Activated B cell treated with CpG ODN at 0.5 μM for 24 hours (primary cell): ENCODE data around the gene SARS2. TPM values are rescaled to one million over a fixed set of nuclear protein-coding genes. Genes with fewer than 3 reads are reported as not detected.
A peak's percentile ranks its signal among the peaks of the same experiment; 100 is the strongest.
"Not testable (repeated sequence)": the region's sequence is repeated elsewhere in the genome, so short reads cannot be mapped to it uniquely, and the experiment has no call there.

Experiments
- ATAC-seq: fragments of 200-7000 bp; cut with Tn5 transposase; one replicate; pipeline ENCODE4 v1.10.0; 2021; ENCODE audit warnings: low read depth, mild to moderate bottlenecking, moderate library complexity
- CTCF ChIA-PET: fragments of 350-600 bp; sonication (Branson Sonifier 250); formaldehyde crosslinking; loops from one replicate; lab custom pipeline; 2021; ENCODE audit warnings: antibody characterized with exemption; lab: Charles Lee
- POLR2A ChIA-PET: fragments of 350-600 bp; sonication (Branson Sonifier 250); formaldehyde crosslinking; loops from one replicate; lab custom pipeline; 2021; ENCODE audit warnings: antibody characterized with exemption; lab: Charles Lee
- DNase-seq: peaks from one replicate; pipeline ENCODE4 v3.0.0; 2022
- H3K27ac Mint-ChIP-seq: one replicate; pipeline ENCODE4 v1.8.0; 2020; ENCODE audit warnings: mixed read lengths
- H3K27me3 Mint-ChIP-seq: one replicate; pipeline ENCODE4 v1.8.0; 2021; ENCODE audit warnings: mixed read lengths
- H3K36me3 Mint-ChIP-seq: one replicate; pipeline ENCODE4 v1.8.0; 2021; ENCODE audit warnings: low read depth, mixed read lengths
- H3K4me1 Mint-ChIP-seq: one replicate; pipeline ENCODE4 v1.8.0; 2021; ENCODE audit warnings: mixed read lengths
- H3K4me3 Mint-ChIP-seq: one replicate; pipeline ENCODE4 v1.8.0; 2020; ENCODE audit warnings: mild to moderate bottlenecking, mixed read lengths
- H3K9me3 Mint-ChIP-seq: one replicate; pipeline ENCODE4 v1.8.0; 2020; ENCODE audit warnings: mixed read lengths
- CTCF ChIP-seq: fragments of 200-600 bp; IDR thresholded peaks from one replicate; pipeline ENCODE4 v1.8.0; 2022; ENCODE audit warnings: antibody characterized with exemption, mild to moderate bottlenecking
- intact Hi-C: fragments of 100-400 bp; cut with micrococcal nuclease; formaldehyde crosslinking; loops from one replicate; pipeline ENCODE4 v1.15.1; 2024
- total RNA-seq: library from RNA; stranded (reverse); gene quantifications from 2 replicates; pipeline ENCODE4 v1.2.3, GENCODE V29; 2022

The SARS2 gene
- total RNA-seq, 1 donor from 2014 or later, result 50.9 TPM

- H3K36me3 Mint-ChIP-seq, result peaks cover 22% of the 10 kb centered on the region
- no peak overlapping the region for H3K4me3 Mint-ChIP-seq
- no peaks in the 10 kb centered on the region for H3K9me3 Mint-ChIP-seq
- DNase-seq (no peak), ATAC-seq (no peak)
- POLR2A ChIA-PET, result interaction anchor here (0.7 to 7.4 kb wide), 15 partner anchors 9 to 525 kb away, joined by 3 to 125 read pairs (median 5); partner anchors contain the start of genes ECH1, FAM98C, HNRNPL and MRPS12
- intact Hi-C loops, result loop anchor here (2.0 kb wide), 3 partner anchors 15 to 49 kb away; partner anchors contain the start of genes ECH1, NFKBIB and SIRT2
- peaks cover 49% of the 10 kb centered on the region for H3K4me1 Mint-ChIP-seq
- H3K27ac Mint-ChIP-seq, result peak overlapping the region; percentile 98
- TF ChIP-seq CTCF, result no peak
- H3K27me3 Mint-ChIP-seq, result no peaks in the 10 kb centered on the region
- CTCF ChIA-PET, result interaction anchor here (0.6 to 3.6 kb wide), 2 partner anchors 8 to 51 kb away, joined by 3 to 19 read pairs; partner anchors contain the start of genes MRPS12 and SARS2
Measured at GRCh38 chr19:38879400-38879751, 51.2 kb downstream of the SARS2 start.

DNA sequence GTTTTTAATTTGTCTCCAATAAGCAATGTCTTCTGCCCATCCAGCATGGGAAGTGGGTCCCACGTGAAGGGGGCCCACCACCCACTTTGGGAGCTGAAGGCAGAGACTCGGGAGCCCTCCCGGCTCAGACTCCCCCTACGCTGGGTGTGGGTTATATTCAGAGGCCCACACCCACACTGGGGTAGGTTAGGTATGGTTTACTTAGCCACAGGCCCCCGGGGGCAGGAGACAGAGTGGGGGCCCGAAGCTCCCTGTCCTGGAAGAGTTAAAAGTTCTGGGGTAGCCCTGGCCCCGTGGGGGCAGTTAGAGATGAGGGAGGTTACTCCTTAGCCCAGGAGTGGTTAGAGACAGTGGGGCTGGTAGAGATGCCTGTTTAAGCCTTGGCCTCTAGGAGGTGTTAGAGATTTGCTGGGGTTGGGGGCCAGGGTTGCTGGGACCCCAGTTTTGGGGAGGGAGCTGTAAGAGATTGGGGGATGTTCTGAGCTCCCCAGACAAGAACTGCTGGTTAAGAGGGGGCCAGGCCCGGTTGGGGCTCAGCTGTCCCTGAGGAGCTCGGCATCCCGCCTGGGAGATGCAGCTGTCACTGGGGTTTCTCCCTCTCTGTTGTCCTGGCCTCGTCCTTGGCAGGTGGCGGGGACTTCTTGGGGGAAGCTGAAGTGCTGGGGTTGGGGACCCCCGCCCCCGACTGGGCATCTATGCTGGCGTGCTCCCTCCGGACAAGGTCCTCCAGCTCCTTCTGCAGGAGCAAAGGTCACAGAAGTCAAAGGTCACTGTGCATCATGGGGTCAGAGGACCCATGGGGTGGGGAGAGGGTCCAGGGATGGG is 51.8 kb downstream of the SARS2 start:
- no peak for ATAC-seq
- no peak for TF ChIP-seq CTCF
- Mint-ChIP-seq H3K9me3 (no peaks in the 10 kb centered on the region), H3K36me3 (peaks cover 25% of the 10 kb centered on the region), H3K27ac (peak overlapping the region; percentile 98), H3K4me1 (peaks cover 49% of the 10 kb centered on the region), H3K4me3 (peak overlapping the region; percentile 92), H3K27me3 (no peaks in the 10 kb centered on the region)
- no peak for DNase-seq
- CTCF ChIA-PET, result interaction anchor here (0.5 to 3.6 kb wide), 7 partner anchors 9 to 543 kb away, joined by 3 to 19 read pairs (median 3); partner anchors contain the start of genes CATSPERG, MRPS12 and SARS2
- POLR2A ChIA-PET, result interaction anchor here (0.5 to 7.4 kb wide), 22 partner anchors 9 to 561 kb away, joined by 3 to 125 read pairs (median 6); partner anchors contain the start of genes ECH1, FAM98C, HNRNPL and MRPS12
- intact Hi-C loops, result loop anchor here (1.0 to 2.0 kb wide), 5 partner anchors 8 to 52 kb away; partner anchors contain the start of genes ECH1, MRPS12, NFKBIB and SARS2

- no peak for TF ChIP-seq CTCF
- ChIA-PET CTCF (interaction anchor here (0.5 to 3.6 kb wide), 6 partner anchors 9 to 542 kb away, joined by 3 to 19 read pairs (median 3); partner anchors contain the start of gene CATSPERG), POLR2A (interaction anchor here (0.5 to 7.4 kb wide), 22 partner anchors 8 to 560 kb away, joined by 3 to 125 read pairs (median 8); partner anchors contain the start of genes ECH1, FAM98C, HNRNPL and NFKBIB)
- H3K4me3 Mint-ChIP-seq, result peak within 1 kb of the TSS; percentile 92
- peaks cover 48% of the 10 kb centered on the region for H3K4me1 Mint-ChIP-seq
- peak; percentile 94 for ATAC-seq
- H3K9me3 Mint-ChIP-seq, result no peaks in the 10 kb centered on the region
- peaks cover 26% of the 10 kb centered on the region for H3K36me3 Mint-ChIP-seq
- peak within 1 kb of the TSS; percentile 98 for H3K27ac Mint-ChIP-seq
- peak; percentile 57 for DNase-seq
- intact Hi-C loops, result loop anchor here (1.0 to 2.0 kb wide), 5 partner anchors 8 to 52 kb away; partner anchors contain the start of genes ECH1, MRPS12, NFKBIB and SARS2
- H3K27me3 Mint-ChIP-seq, result no peaks in the 10 kb centered on the region
Measured at GRCh38 chr19:38877781-38878574, 52.6 kb downstream of the SARS2 start, which contains the start of gene RINL. TSS of gene RINL (minus strand) at chr19:38878275. CDS start at chr19:38876742, 1,533 bp downstream.

GRCh38 chr19:38875656-38876395 is 54.7 kb downstream of the SARS2 start:
- ChIA-PET POLR2A (interaction anchor here (0.6 to 7.4 kb wide), 8 partner anchors 12 to 557 kb away, joined by 3 to 125 read pairs (median 6); partner anchors contain the start of genes ECH1 and HNRNPL), CTCF (interaction anchor here (3.6 kb wide), 1 partner anchor 12 kb away, joined by 19 read pairs; no protein-coding TSS in a partner anchor)
- ATAC-seq (no peak), DNase-seq (no peak)
- Mint-ChIP-seq H3K4me3 (no peak overlapping the region), H3K9me3 (no peaks in the 10 kb centered on the region), H3K27ac (peak overlapping the region; percentile 63), H3K4me1 (peaks cover 47% of the 10 kb centered on the region), H3K36me3 (peaks cover 28% of the 10 kb centered on the region), H3K27me3 (no peaks in the 10 kb centered on the region)
- TF ChIP-seq CTCF, result no peak
- intact Hi-C loops, result no loop called here

GRCh38 chr19:38873400-38873799 is 57.2 kb downstream of the SARS2 start:
- H3K27me3 Mint-ChIP-seq, DNase-seq, H3K9me3 Mint-ChIP-seq, H3K4me3 Mint-ChIP-seq, ATAC-seq, intact Hi-C loops: not testable (repeated sequence)
- Mint-ChIP-seq H3K4me1 (peaks cover 50% of the 10 kb centered on the region), H3K36me3 (peaks cover 36% of the 10 kb centered on the region), H3K27ac (peak overlapping the region; percentile 54)
- ChIA-PET CTCF (interaction anchor here (0.6 kb wide), 1 partner anchor 13 kb away, joined by 3 read pairs; no protein-coding TSS in a partner anchor), POLR2A (interaction anchor here (1.1 kb wide), 1 partner anchor 12 kb away, joined by 3 read pairs; no protein-coding TSS in a partner anchor)
